Tibial nerve (tissue), 4 donors: ENCODE measurements around the gene PLA2G4A.

Experiments used
- CTCF ChIP-seq, 5 experiments: fragments of 200-600 bp in 3 of 5; fragments of 450-650 bp in 2 of 5; sonication (generic) in 3 of 5; IDR thresholded peaks; one replicate each; pipeline ENCODE4 v1.5.1; 2016 to 2019; ENCODE audit warnings: antibody characterized with exemption in 5 of 5, mild to moderate bottlenecking in 3 of 5, moderate library complexity in 2 of 5
- EP300 ChIP-seq, 2 donors: sonication (generic); formaldehyde crosslinking; IDR thresholded peaks; one replicate each; pipeline ENCODE4 v1.6.1; 2017; ENCODE audit warnings: antibody characterized with exemption in 2 of 2, mild to moderate bottlenecking in 1 of 2
- POLR2A ChIP-seq, 2 donors: fragments of 450-650 bp; IDR thresholded peaks; one replicate each; pipeline ENCODE4 v1.6.1; 2017; ENCODE audit warnings: antibody characterized with exemption in 2 of 2, mild to moderate bottlenecking in 2 of 2, moderate library complexity in 2 of 2

GRCh38 chr1:186977266-186977957 is 148.7 kb downstream of the PLA2G4A start:
- no peak for TF ChIP-seq CTCF (IDR thresholded peaks at IDR 0.05)
- TF ChIP-seq EP300 (IDR thresholded peaks at IDR 0.05), result no peak
- TF ChIP-seq POLR2A (IDR thresholded peaks at IDR 0.05), result no peak
